ENCODE results near the gene PDE4D. TPM values are rescaled to one million over a fixed set of nuclear protein-coding genes. Genes with fewer than 3 reads are reported as not detected.

Gene PDE4D
- total RNA-seq, 1 experiment from 2014 or later = 3.3 TPM

DNA sequence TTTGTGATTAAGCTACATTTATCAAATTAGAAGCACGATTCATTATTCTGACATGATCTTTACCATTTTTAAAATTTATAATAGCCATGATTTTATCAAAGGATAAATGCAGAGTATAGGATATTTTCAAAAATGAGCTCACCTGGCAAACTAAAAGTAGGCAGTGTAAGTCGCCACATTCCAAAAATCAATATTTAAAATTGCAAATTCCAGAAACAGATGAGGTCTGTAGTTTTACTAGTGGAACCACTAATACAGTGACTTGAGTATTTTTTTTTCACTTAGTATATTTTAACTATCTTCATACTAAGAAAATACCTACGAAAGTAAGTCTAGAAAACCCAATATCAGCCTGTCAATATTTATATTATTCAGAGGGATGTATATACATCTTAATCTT lies 164.2 kb downstream of the PDE4D start:
- Mint-ChIP-seq H3K4me3 (no peak overlapping the region), H3K27ac (no peak overlapping the region), H3K4me1 (peaks cover 15% of the 10 kb centered on the region), H3K36me3 (no peaks in the 10 kb centered on the region), H3K27me3 (ENCODE audit: low read depth) (no peaks in the 10 kb centered on the region), H3K9me3 (no peaks in the 10 kb centered on the region)
- DNase-seq (ENCODE audit: low spot score) = no peak
- ChIA-PET CTCF (no interaction called here), POLR2A (no interaction called here)
- no peak for TF ChIP-seq RORB (CRISPR knock-in tag; IDR thresholded peaks at IDR 0.05)
- TF ChIP-seq, protein P1, sequence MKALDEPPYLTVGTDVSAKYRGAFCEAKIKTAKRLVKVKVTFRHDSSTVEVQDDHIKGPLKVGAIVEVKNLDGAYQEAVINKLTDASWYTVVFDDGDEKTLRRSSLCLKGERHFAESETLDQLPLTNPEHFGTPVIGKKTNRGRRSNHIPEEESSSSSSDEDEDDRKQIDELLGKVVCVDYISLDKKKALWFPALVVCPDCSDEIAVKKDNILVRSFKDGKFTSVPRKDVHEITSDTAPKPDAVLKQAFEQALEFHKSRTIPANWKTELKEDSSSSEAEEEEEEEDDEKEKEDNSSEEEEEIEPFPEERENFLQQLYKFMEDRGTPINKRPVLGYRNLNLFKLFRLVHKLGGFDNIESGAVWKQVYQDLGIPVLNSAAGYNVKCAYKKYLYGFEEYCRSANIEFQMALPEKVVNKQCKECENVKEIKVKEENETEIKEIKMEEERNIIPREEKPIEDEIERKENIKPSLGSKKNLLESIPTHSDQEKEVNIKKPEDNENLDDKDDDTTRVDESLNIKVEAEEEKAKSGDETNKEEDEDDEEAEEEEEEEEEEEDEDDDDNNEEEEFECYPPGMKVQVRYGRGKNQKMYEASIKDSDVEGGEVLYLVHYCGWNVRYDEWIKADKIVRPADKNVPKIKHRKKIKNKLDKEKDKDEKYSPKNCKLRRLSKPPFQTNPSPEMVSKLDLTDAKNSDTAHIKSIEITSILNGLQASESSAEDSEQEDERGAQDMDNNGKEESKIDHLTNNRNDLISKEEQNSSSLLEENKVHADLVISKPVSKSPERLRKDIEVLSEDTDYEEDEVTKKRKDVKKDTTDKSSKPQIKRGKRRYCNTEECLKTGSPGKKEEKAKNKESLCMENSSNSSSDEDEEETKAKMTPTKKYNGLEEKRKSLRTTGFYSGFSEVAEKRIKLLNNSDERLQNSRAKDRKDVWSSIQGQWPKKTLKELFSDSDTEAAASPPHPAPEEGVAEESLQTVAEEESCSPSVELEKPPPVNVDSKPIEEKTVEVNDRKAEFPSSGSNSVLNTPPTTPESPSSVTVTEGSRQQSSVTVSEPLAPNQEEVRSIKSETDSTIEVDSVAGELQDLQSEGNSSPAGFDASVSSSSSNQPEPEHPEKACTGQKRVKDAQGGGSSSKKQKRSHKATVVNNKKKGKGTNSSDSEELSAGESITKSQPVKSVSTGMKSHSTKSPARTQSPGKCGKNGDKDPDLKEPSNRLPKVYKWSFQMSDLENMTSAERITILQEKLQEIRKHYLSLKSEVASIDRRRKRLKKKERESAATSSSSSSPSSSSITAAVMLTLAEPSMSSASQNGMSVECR (CRISPR knock-in tag; IDR thresholded peaks at IDR 0.05; ENCODE audit: borderline replicate concordance) = no peak
- no peak for TF ChIP-seq ZNF396 (CRISPR knock-in tag; IDR thresholded peaks at IDR 0.05; ENCODE audit: borderline replicate concordance)
- no peak for TF ChIP-seq JAZF1 (CRISPR knock-in tag; IDR thresholded peaks at IDR 0.05)
- TF ChIP-seq, protein P2, sequence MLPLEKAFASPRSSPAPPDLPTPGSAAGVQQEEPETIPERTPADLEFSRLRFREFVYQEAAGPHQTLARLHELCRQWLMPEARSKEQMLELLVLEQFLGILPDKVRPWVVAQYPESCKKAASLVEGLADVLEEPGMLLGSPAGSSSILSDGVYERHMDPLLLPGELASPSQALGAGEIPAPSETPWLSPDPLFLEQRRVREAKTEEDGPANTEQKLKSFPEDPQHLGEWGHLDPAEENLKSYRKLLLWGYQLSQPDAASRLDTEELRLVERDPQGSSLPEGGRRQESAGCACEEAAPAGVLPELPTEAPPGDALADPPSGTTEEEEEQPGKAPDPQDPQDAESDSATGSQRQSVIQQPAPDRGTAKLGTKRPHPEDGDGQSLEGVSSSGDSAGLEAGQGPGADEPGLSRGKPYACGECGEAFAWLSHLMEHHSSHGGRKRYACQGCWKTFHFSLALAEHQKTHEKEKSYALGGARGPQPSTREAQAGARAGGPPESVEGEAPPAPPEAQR (CRISPR knock-in tag; IDR thresholded peaks at IDR 0.05) = no peak
- TF ChIP-seq CREM (CRISPR knock-in tag; IDR thresholded peaks at IDR 0.05) = no peak
- no peak for TF ChIP-seq MLX (CRISPR knock-in tag; IDR thresholded peaks at IDR 0.05)
- no peak for TF ChIP-seq MXD4 (CRISPR knock-in tag; IDR thresholded peaks at IDR 0.05; ENCODE audit: borderline replicate concordance)
- no peak for TF ChIP-seq STAT6 (CRISPR knock-in tag; conservative IDR thresholded peaks at IDR 0.05; ENCODE audit: low read depth)
- no peak for TF ChIP-seq PRRX2 (CRISPR knock-in tag; IDR thresholded peaks at IDR 0.05)
- no peak for TF ChIP-seq CBFB (CRISPR knock-in tag; IDR thresholded peaks at IDR 0.05; ENCODE audit: low read depth)
- TF ChIP-seq ELF4 (CRISPR knock-in tag; IDR thresholded peaks at IDR 0.05; ENCODE audit: low read depth) = no peak
- no peak for TF ChIP-seq ZNF317 (CRISPR knock-in tag; IDR thresholded peaks at IDR 0.05; ENCODE audit: borderline replicate concordance, low read depth)
- TF ChIP-seq FOXK1 (CRISPR knock-in tag; IDR thresholded peaks at IDR 0.05) = no peak
- no peak for TF ChIP-seq ZNF121 (CRISPR knock-in tag; IDR thresholded peaks at IDR 0.05)
- no peak for TF ChIP-seq GRHL2 (CRISPR knock-in tag; IDR thresholded peaks at IDR 0.05; ENCODE audit: insufficient replicate concordance, severe bottlenecking)
- TF ChIP-seq NFYB (CRISPR knock-in tag; conservative IDR thresholded peaks at IDR 0.05; ENCODE audit: low read depth) = no peak
- no peak for TF ChIP-seq NR3C1 (CRISPR knock-in tag; conservative IDR thresholded peaks at IDR 0.05; ENCODE audit: low read depth)
- no peak for ATAC-seq

DNA sequence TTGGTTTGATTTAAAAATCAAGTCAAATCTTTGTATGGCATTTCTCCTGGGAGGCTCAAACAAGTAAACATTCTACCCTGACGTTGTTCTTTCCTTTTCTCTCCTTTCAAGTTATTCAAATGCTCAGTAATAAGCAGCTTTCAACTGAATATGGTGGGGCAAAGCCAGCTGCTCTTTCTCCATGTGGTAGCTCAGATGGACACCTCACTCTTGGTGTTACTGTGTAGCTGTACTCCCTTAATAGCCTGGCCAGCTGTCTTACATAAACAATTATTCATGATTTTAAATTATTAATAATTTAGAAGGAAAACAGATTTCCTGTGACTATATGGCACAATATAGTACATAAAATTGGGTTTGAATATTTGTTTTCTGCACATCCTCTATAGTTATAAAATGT lies 165.2 kb downstream of the PDE4D start:
- H3K4me3 Mint-ChIP-seq = no peak overlapping the region
- peaks cover 22% of the 10 kb centered on the region for H3K4me1 Mint-ChIP-seq
- TF ChIP-seq ETV6 (CRISPR knock-in tag; IDR thresholded peaks at IDR 0.05) (no peak), ZNF317 (CRISPR knock-in tag; IDR thresholded peaks at IDR 0.05; ENCODE audit: borderline replicate concordance, low read depth) (no peak), KAT7 (CRISPR knock-in tag; IDR thresholded peaks at IDR 0.05; ENCODE audit: borderline replicate concordance) (no peak), ZNF423 (CRISPR knock-in tag; IDR thresholded peaks at IDR 0.05) (no peak), ESRRA (CRISPR knock-in tag; IDR thresholded peaks at IDR 0.05; ENCODE audit: borderline replicate concordance) (no peak), NFATC4 (CRISPR knock-in tag; IDR thresholded peaks at IDR 0.05) (no peak), ZNF232 (CRISPR knock-in tag; IDR thresholded peaks at IDR 0.05) (no peak), TEAD4 (CRISPR knock-in tag; IDR thresholded peaks at IDR 0.05) (no peak)
- TF ChIP-seq, protein P3, sequence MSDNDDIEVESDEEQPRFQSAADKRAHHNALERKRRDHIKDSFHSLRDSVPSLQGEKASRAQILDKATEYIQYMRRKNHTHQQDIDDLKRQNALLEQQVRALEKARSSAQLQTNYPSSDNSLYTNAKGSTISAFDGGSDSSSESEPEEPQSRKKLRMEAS (CRISPR knock-in tag; IDR thresholded peaks at IDR 0.05) = no peak
- H3K9me3 Mint-ChIP-seq = no peaks in the 10 kb centered on the region
- H3K27me3 Mint-ChIP-seq (ENCODE audit: low read depth) = no peaks in the 10 kb centered on the region
- CTCF ChIA-PET = no interaction called here
- H3K36me3 Mint-ChIP-seq = no peaks in the 10 kb centered on the region
- DNase-seq (ENCODE audit: low spot score) (no peak), ATAC-seq (no peak)
- H3K27ac Mint-ChIP-seq = no peak overlapping the region
- POLR2A ChIA-PET = no interaction called here
